Renal pelvis (tissue), 4 donors: Measurements from ENCODE around the gene ZNF789. TPM values are rescaled to one million over a fixed set of nuclear protein-coding genes. Genes with fewer than 3 reads are reported as not detected.
"Not testable (repeated sequence)": the region's sequence is repeated elsewhere in the genome, so short reads cannot be mapped to it uniquely, and the experiment has no call there.

Experiments
- DNase-seq: peaks from one replicate; pipeline ENCODE4 v3.0.0-alpha.2; 2013
- polyA plus RNA-seq, 3 donors: library from polyadenylated mRNA; unstranded; fragments of 120-200 nt; gene quantifications; one replicate each; pipeline ENCODE4 v1.2.1, GENCODE V29; 2013; ENCODE audit not compliant: insufficient read length in 3 of 3

Gene ZNF789
- polyA plus RNA-seq, 3 donors, result 19.5 to 66.4 (median 55.6) TPM

DNA sequence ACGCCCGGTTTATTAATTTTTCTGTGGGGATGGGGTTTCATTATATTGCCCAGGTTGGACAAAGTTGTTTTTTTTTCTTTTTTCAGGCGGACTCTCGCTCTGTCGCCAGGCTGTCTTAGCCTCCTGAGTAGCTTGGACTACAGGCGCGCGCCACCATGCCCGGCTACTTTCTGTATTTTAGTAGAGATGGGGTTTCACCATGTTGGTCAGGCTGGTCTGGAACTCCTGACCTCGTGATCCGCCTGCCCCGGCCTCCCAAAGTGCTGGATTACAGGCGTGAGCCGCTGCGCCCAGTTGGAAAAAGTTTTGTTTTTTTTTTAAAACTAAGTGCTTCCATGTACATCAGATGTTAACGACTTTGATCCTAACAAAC, 27.9 kb downstream of the ZNF789 start:
- no peak for DNase-seq

DNA sequence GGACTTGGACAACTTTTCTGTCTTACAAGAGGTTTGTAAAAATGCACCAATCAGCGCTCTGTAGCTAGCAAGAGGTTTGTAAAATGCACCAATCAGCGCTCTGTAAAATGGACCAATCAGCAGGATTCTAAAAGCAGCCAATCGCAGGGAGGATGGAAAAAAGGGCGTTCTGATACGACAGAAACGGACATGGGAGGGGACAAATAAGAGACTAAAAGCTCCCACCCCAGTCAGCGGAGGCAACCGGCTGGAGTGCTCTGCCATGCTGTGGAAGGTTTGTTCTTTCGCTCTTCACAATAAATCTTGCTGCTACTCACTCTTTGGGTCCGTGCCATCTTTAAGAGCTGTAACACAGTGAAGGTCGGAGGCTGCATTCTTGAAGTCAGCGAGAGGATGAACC, 28.5 kb downstream of the ZNF789 start:
- not testable (repeated sequence) for DNase-seq

GRCh38 chr7:99504281-99504602, 31.6 kb downstream of the ZNF789 start:
- peak; percentile 98 for DNase-seq

DNA sequence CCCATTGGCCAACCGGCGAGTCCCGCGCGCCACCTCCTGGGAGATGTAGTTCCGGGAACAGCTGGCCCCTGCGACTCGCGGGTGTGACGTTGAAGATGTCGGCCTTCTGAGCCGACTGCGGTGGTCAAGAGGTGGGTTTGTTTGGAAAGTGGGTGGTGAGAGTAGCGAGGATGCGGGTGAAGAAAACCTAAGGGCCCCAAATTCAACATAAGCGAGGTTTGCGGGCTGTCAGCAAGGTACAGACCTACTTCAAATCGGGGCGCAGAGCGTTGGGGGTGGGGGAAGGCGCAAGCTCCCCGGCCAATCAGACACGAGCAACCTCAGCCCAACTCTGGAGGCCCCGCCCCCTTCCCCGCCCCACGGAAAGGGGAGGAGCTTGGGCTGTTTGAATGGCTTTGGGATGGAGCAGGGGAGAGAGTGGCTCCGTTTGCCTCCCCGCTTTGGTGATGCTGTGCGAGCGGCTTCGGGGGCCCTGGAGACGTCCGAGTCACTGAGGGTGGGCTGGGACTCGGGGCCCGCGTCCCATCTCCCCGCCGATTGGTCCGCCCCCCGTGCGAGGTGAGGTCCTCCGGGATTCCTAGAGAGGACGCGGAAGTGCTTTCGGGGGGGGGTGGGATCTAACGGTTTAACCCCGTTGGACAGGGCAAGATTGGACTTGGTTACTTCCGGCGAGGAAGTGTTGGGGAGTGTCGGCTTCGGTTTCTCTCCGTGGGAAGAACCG, 32.1 kb downstream of the ZNF789 start, which contains the start of gene ZKSCAN5:
TSS of gene ZKSCAN5 (plus strand) at position 60 of the 721 bp plus-strand sequence. CDS start 1,383 bp downstream, outside the sequence.
- peak; percentile 97 for DNase-seq

- DNase-seq, result no peak
Measured at GRCh38 chr7:99505324-99505662, 32.6 kb downstream of the ZNF789 start.

DNA sequence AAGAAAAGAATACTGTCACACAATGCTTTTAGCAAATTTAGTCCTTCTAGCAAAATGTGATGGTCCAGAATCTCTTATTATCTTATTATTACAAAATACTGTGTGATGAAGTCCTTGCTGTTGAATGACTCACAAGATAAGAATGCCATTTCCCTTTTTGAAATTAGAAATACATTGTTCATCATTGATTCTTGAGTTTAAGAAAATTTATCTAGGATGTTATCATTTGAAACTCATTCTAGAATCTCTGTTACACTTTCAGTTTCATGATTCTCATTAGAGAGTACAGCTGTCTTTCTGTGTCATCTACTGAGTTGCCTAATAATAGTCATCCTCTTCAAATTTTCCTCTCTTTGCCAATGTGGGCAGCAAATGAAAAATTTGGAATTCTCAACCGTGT, 41.4 kb downstream of the ZNF789 start:
- no peak for DNase-seq

- no peak for DNase-seq
Measured at GRCh38 chr7:99521399-99521798, 48.7 kb downstream of the ZNF789 start.

- DNase-seq, result no peak
Measured at GRCh38 chr7:99525713-99526440, 53.2 kb downstream of the ZNF789 start.

- DNase-seq, result no peak
Measured at GRCh38 chr7:99531354-99531765, 58.7 kb downstream of the ZNF789 start.

DNA sequence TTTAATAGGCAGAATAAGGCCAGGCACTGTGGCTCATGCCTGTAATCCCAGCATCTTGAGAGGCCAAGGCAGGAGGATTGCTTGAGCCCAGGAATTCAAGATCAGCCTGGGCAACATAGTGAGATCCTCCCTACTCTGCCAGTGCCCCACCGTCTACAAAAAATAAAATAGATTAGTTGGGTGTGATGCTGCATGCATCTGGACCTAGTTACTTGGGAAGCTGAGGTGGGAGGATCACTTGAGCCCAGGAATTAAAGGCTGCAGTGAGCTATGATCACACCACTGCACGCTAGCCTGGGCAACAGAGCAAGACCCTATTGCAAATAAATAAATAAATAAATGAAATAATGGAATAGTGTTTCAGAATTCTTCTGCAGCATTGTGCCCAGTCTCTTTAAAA, 63.0 kb downstream of the ZNF789 start:
- no peak for DNase-seq

Other genes starting within 250 kb of the ZNF789 start
- gene MYH16, start 200.1 kb upstream of the ZNF789 start, polyA plus RNA-seq, result under 1 TPM; 0.06 to 0.39 (median 0.31) TPM
- gene ARPC1A, start 147.0 kb upstream of the ZNF789 start, polyA plus RNA-seq, result 100 to 1,000 TPM in 2 of 3 donors, 10 to 100 TPM in 1; 98.8 to 110 (median 107) TPM
- 10 to 100 TPM; 35.9 to 44.2 (median 38.4) TPM for gene ARPC1B, start 98.2 kb upstream of the ZNF789 start, polyA plus RNA-seq
- 100 to 1,000 TPM; 133 to 171 (median 146) TPM for gene PDAP1, start 64.3 kb upstream of the ZNF789 start, polyA plus RNA-seq
- 100 to 1,000 TPM; 105 to 108 (median 108) TPM for gene BUD31, start 63.9 kb upstream of the ZNF789 start, polyA plus RNA-seq
- gene PTCD1, start 34.1 kb upstream of the ZNF789 start, polyA plus RNA-seq, result 1 to 10 TPM; 5.2 to 6.0 (median 5.8) TPM
- gene CPSF4, start 33.9 kb upstream of the ZNF789 start, polyA plus RNA-seq, result 10 to 100 TPM; 37.2 to 44.3 (median 40.9) TPM
- 100 to 1,000 TPM; 366 to 481 (median 400) TPM for gene ATP5MF, start 6.7 kb upstream of the ZNF789 start, polyA plus RNA-seq
- 10 to 100 TPM; 12.1 to 18.3 (median 17.5) TPM for gene ZNF394, start 27.4 kb downstream of the ZNF789 start, polyA plus RNA-seq
- gene ZKSCAN5, start 31.8 kb downstream of the ZNF789 start, polyA plus RNA-seq, result 10 to 100 TPM; 14.2 to 16.5 (median 15.0) TPM
- 10 to 100 TPM; 12.5 to 15.6 (median 14.5) TPM for gene FAM200A, start 79.2 kb downstream of the ZNF789 start, polyA plus RNA-seq
- 100 to 1,000 TPM in 2 of 3 donors, 10 to 100 TPM in 1; 63.5 to 108 (median 103) TPM for gene ZNF655, start 85.8 kb downstream of the ZNF789 start, polyA plus RNA-seq
- gene TMEM225B, start 125.4 kb downstream of the ZNF789 start, polyA plus RNA-seq, result 1 to 10 TPM; 1.4 to 2.8 (median 1.7) TPM
- gene ZSCAN25, start 144.1 kb downstream of the ZNF789 start, polyA plus RNA-seq, result 10 to 100 TPM; 19.0 to 21.0 (median 20.8) TPM
- gene CYP3A5, start 207.1 kb downstream of the ZNF789 start, polyA plus RNA-seq, result 1 to 10 TPM; 1.5 to 2.7 (median 2.2) TPM